ENCODE results near the gene COBLL1. TPM values are rescaled to one million over a fixed set of nuclear protein-coding genes. Genes with fewer than 3 reads are reported as not detected.

The COBLL1 gene
- total RNA-seq, 1 donor from 2014 or later: 18.6 TPM

GRCh38 chr2:164888592-164888991 lies 47.0 kb upstream of the COBLL1 start:
- Histone ChIP-seq H3K27me3 (ENCODE audit: insufficient read depth, low read length) (no peaks in the 10 kb centered on the region), H2AFZ (ENCODE audit: low read depth, low read length) (no peak overlapping the region), H3K27ac (ENCODE audit: low read depth, low read length) (no peak overlapping the region), H3K79me2 (ENCODE audit: insufficient read depth, low read length) (no peaks in the 10 kb centered on the region), H3K9me3 (ENCODE audit: insufficient read depth, low read depth, low read length) (no peaks in the 10 kb centered on the region), H3K9ac (ENCODE audit: low read length) (no peak overlapping the region), H3K4me1 (ENCODE audit: insufficient read depth, low read length) (no peaks in the 10 kb centered on the region), H3K4me3 (ENCODE audit: insufficient read depth, low read depth, low read length) (no peak overlapping the region), H3K36me3 (ENCODE audit: insufficient read depth, low read length) (no peaks in the 10 kb centered on the region), H4K20me1 (ENCODE audit: insufficient read depth, low read length) (no peaks in the 10 kb centered on the region), H3K4me2 (ENCODE audit: low read length) (no peak overlapping the region)
- Mint-ChIP-seq H3K4me1 (ENCODE audit: low read depth, unreplicated experiment) (peaks cover 4% of the 10 kb centered on the region), H3K36me3 (ENCODE audit: low read depth, unreplicated experiment) (peaks cover 2% of the 10 kb centered on the region), H3K27ac (ENCODE audit: unreplicated experiment) (no peak overlapping the region), H3K4me3 (ENCODE audit: unreplicated experiment) (no peak overlapping the region), H3K9me3 (ENCODE audit: unreplicated experiment) (no peaks in the 10 kb centered on the region), H3K27me3 (ENCODE audit: low read depth, unreplicated experiment) (no peaks in the 10 kb centered on the region)
- no peak for DNase-seq (ENCODE audit: low read depth)
- TF ChIP-seq CTCF (IDR thresholded peaks at IDR 0.05; ENCODE audit: insufficient read depth, low read depth, low read length): no peak
- TF ChIP-seq EZH2 (IDR thresholded peaks at IDR 0.05; ENCODE audit: insufficient read depth, low read length): no peak
- FAIRE-seq: no peak

DNA sequence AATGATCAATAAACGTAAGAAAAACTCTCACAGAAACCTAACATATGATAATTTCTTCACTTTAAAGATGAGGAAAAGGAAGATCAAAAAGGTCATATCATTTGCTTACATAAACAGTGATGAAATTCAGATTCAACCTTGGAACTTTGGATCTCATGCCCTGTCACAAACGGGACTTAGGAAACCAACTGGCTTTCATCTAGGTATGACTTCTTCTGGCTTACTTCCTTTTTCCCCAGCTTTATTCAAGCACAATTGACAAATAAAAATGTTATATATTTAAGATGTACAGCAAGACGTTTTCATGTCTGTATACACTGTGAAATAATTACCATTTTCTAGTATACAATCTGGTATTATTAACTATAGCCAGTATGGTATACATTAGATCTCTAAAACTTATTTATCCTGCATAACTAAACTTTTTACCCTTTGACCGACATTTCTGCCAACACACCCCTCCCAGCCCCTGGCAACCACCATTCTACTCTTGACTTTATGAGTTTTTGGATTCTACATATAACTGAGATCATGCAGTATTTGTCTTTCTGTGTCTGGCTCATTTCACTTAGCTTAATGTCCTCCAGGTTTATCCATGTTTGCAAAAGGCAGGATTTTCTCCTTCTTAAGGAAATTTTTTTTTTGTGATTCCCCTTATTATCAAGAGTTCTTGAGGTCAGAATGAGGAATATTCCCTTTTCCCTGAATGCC lies 46.0 kb upstream of the COBLL1 start:
- no peaks in the 10 kb centered on the region for H4K20me1 ChIP-seq (ENCODE audit: insufficient read depth, low read length)
- no peak overlapping the region for H3K9ac ChIP-seq (ENCODE audit: low read length)
- TF ChIP-seq CTCF (IDR thresholded peaks at IDR 0.05; ENCODE audit: insufficient read depth, low read depth, low read length): no peak
- TF ChIP-seq EZH2 (IDR thresholded peaks at IDR 0.05; ENCODE audit: insufficient read depth, low read length): no peak
- DNase-seq (ENCODE audit: low read depth) (no peak), FAIRE-seq (no peak)
- H3K27me3 Mint-ChIP-seq (ENCODE audit: low read depth, unreplicated experiment): no peaks in the 10 kb centered on the region
- H3K4me3 ChIP-seq (ENCODE audit: insufficient read depth, low read depth, low read length): no peak overlapping the region
- H3K9me3 ChIP-seq (ENCODE audit: insufficient read depth, low read depth, low read length): no peaks in the 10 kb centered on the region
- peaks cover 2% of the 10 kb centered on the region for H3K36me3 Mint-ChIP-seq (ENCODE audit: low read depth, unreplicated experiment)
- no peak overlapping the region for H3K27ac ChIP-seq (ENCODE audit: low read depth, low read length)
- no peaks in the 10 kb centered on the region for H3K9me3 Mint-ChIP-seq (ENCODE audit: unreplicated experiment)
- no peak overlapping the region for H3K27ac Mint-ChIP-seq (ENCODE audit: unreplicated experiment)
- no peak overlapping the region for H3K4me2 ChIP-seq (ENCODE audit: low read length)
- peaks cover 4% of the 10 kb centered on the region for H3K4me1 Mint-ChIP-seq (ENCODE audit: low read depth, unreplicated experiment)
- H3K36me3 ChIP-seq (ENCODE audit: insufficient read depth, low read length): no peaks in the 10 kb centered on the region
- no peaks in the 10 kb centered on the region for H3K27me3 ChIP-seq (ENCODE audit: insufficient read depth, low read length)
- H3K4me3 Mint-ChIP-seq (ENCODE audit: unreplicated experiment): no peak overlapping the region
- H2AFZ ChIP-seq (ENCODE audit: low read depth, low read length): no peak overlapping the region
- H3K4me1 ChIP-seq (ENCODE audit: insufficient read depth, low read length): no peaks in the 10 kb centered on the region
- H3K79me2 ChIP-seq (ENCODE audit: insufficient read depth, low read length): no peaks in the 10 kb centered on the region

GRCh38 chr2:164882276-164882675 lies 40.7 kb upstream of the COBLL1 start:
- Histone ChIP-seq H3K79me2 (ENCODE audit: insufficient read depth, low read length) (no peaks in the 10 kb centered on the region), H3K9me3 (ENCODE audit: insufficient read depth, low read depth, low read length) (no peaks in the 10 kb centered on the region), H4K20me1 (ENCODE audit: insufficient read depth, low read length) (no peaks in the 10 kb centered on the region), H3K27me3 (ENCODE audit: insufficient read depth, low read length) (no peaks in the 10 kb centered on the region), H3K36me3 (ENCODE audit: insufficient read depth, low read length) (no peaks in the 10 kb centered on the region), H3K4me3 (ENCODE audit: insufficient read depth, low read depth, low read length) (no peak overlapping the region), H3K4me2 (ENCODE audit: low read length) (no peak overlapping the region), H3K27ac (ENCODE audit: low read depth, low read length) (no peak overlapping the region), H3K4me1 (ENCODE audit: insufficient read depth, low read length) (no peaks in the 10 kb centered on the region), H3K9ac (ENCODE audit: low read length) (no peak overlapping the region), H2AFZ (ENCODE audit: low read depth, low read length) (no peak overlapping the region)
- H3K36me3 Mint-ChIP-seq (ENCODE audit: low read depth, unreplicated experiment): no peaks in the 10 kb centered on the region
- H3K4me3 Mint-ChIP-seq (ENCODE audit: unreplicated experiment): no peak overlapping the region
- TF ChIP-seq CTCF (IDR thresholded peaks at IDR 0.05; ENCODE audit: insufficient read depth, low read depth, low read length) (no peak), EZH2 (IDR thresholded peaks at IDR 0.05; ENCODE audit: insufficient read depth, low read length) (no peak)
- no peaks in the 10 kb centered on the region for H3K27me3 Mint-ChIP-seq (ENCODE audit: low read depth, unreplicated experiment)
- FAIRE-seq (no peak), DNase-seq (ENCODE audit: low read depth) (peak; percentile 16)
- no peak overlapping the region for H3K27ac Mint-ChIP-seq (ENCODE audit: unreplicated experiment)
- H3K4me1 Mint-ChIP-seq (ENCODE audit: low read depth, unreplicated experiment): no peaks in the 10 kb centered on the region
- peaks cover 2% of the 10 kb centered on the region for H3K9me3 Mint-ChIP-seq (ENCODE audit: unreplicated experiment)
